Endothelial cell of umbilical vein (primary cell): ENCODE measurements around the gene SETD3. TPM values are rescaled to one million over a fixed set of nuclear protein-coding genes. Genes with fewer than 3 reads are reported as not detected.

Experiments used
- BruUV-seq: library from RNA; stranded (reverse); fragments of 400-500 nt; replicated peaks from 2 replicates; lab custom pipeline; 2021; lab: Mats Ljungman, UMichigan
- CTCF ChIA-PET: fragments of 300-600, 350-600 bp; sonication (Branson Sonifier 250); formaldehyde crosslinking; loops from one replicate; lab custom pipeline; 2021; ENCODE audit warnings: antibody characterized with exemption, inconsistent platforms; lab: Charles Lee
- POLR2A ChIA-PET: fragments of 300-600, 350-600 bp; sonication (Branson Sonifier 250); formaldehyde crosslinking; loops from one replicate; lab custom pipeline; 2021; ENCODE audit warnings: antibody characterized with exemption, inconsistent platforms; lab: Charles Lee
- DNase-seq: peaks from one replicate; pipeline ENCODE4 v3.0.0-alpha.2; 2011; ENCODE audit warnings: low read depth, low spot score
- FAIRE-seq: peaks from 2 replicates; lab custom pipeline; 2011; peaks lifted over from hg19 to GRCh38; lab: Jason Lieb, UNC
- H2AFZ ChIP-seq: 2 replicates; pipeline ENCODE4 v1.6.0; 2012; ENCODE audit warnings: low read depth, low read length, control low read depth, inconsistent platforms
- H3K27ac ChIP-seq: 2 replicates; pipeline ENCODE4 v1.5.1; 2011; ENCODE audit warnings: low read depth, mild to moderate bottlenecking, control low read depth, low read length, moderate library complexity; ENCODE audit not compliant: insufficient read depth
- H3K27me3 ChIP-seq, 2 experiments: 2 replicates each; pipeline versions ENCODE4 v1.6.0 to v1.6.1; 2011; ENCODE audit warnings: low read length in 2 of 2, mixed read lengths in 1 of 2; ENCODE audit not compliant: control insufficient read depth in 2 of 2, insufficient read depth in 2 of 2
- H3K36me3 ChIP-seq, 2 experiments: 2 replicates in 1 of 2; 3 replicates in 1 of 2; pipeline ENCODE4 v1.5.1; 2011; ENCODE audit warnings: low read length in 2 of 2, mild to moderate bottlenecking in 1 of 2, moderate library complexity in 1 of 2; ENCODE audit not compliant: control insufficient read depth in 2 of 2, insufficient read depth in 2 of 2; ENCODE audit errors: extremely low read depth in 1 of 2
- H3K4me1 ChIP-seq: 3 replicates; pipeline ENCODE4 v1.5.1; 2011; ENCODE audit warnings: mild to moderate bottlenecking, low read length; ENCODE audit not compliant: control insufficient read depth, insufficient read depth; ENCODE audit errors: extremely low read depth
- H3K4me2 ChIP-seq: 2 replicates; pipeline ENCODE4 v1.6.1; 2011; ENCODE audit warnings: low read length, control low read depth, mixed read lengths; ENCODE audit not compliant: insufficient read depth
- H3K4me3 ChIP-seq, 3 experiments: fragments of 200-600 bp in 1 of 3; sonication (generic), shearing (Covaris generic) in 1 of 3; replicated peaks in 1 of 3; 2 replicates each; pipeline ENCODE4 v1.5.1; 2011 to 2016; ENCODE audit warnings: control low read depth in 3 of 3, low read length in 3 of 3, mild to moderate bottlenecking in 2 of 3, inconsistent platforms in 1 of 3, low read depth in 1 of 3, moderate library complexity in 1 of 3; ENCODE audit not compliant: insufficient read depth in 1 of 3
- H3K79me2 ChIP-seq: 2 replicates; pipeline ENCODE4 v1.6.0; 2012; ENCODE audit warnings: low read length, inconsistent platforms; ENCODE audit not compliant: control insufficient read depth, insufficient read depth
- H3K9ac ChIP-seq: replicated peaks from 2 replicates; pipeline ENCODE3; 2011; ENCODE audit warnings: low read length, control low read depth; ENCODE audit not compliant: insufficient read depth; ENCODE audit errors: extremely low read depth
- H3K9me1 ChIP-seq: replicated peaks from 3 replicates; pipeline ENCODE4 v1.6.0; 2011; ENCODE audit warnings: mild to moderate bottlenecking, low read length; ENCODE audit not compliant: control insufficient read depth, insufficient read depth; ENCODE audit errors: extremely low read depth
- H3K9me3 ChIP-seq: replicated peaks from 2 replicates; pipeline ENCODE4 v1.5.1; 2012; ENCODE audit warnings: low read length, inconsistent platforms; ENCODE audit not compliant: control insufficient read depth, insufficient read depth
- H4K20me1 ChIP-seq: replicated peaks from 2 replicates; pipeline ENCODE3; 2011; ENCODE audit warnings: mild to moderate bottlenecking, low read length; ENCODE audit not compliant: control insufficient read depth, insufficient read depth; ENCODE audit errors: extremely low read depth
- CTCF ChIP-seq, 2 donors: IDR thresholded peaks; 1 replicate in 1 of 2; 2 replicates in 1 of 2; pipeline ENCODE4 v1.5.1; 2011; ENCODE audit warnings: low read length in 2 of 2, mild to moderate bottlenecking in 2 of 2, moderate library complexity in 2 of 2, control low read depth in 1 of 2, inconsistent platforms in 1 of 2, low read depth in 1 of 2; ENCODE audit not compliant: insufficient read depth in 1 of 2; ENCODE audit errors: extremely low read depth in 1 of 2
- EZH2 ChIP-seq: IDR thresholded peaks from 2 replicates; pipeline ENCODE4 v1.6.1; 2012; ENCODE audit warnings: borderline replicate concordance, low read depth, mild to moderate bottlenecking, moderate library complexity, low read length, inconsistent platforms; ENCODE audit not compliant: severe bottlenecking
- FOS ChIP-seq: IDR thresholded peaks from 2 replicates; pipeline ENCODE4 v1.6.1; 2011; ENCODE audit warnings: mild to moderate bottlenecking, low read length, moderate library complexity, borderline replicate concordance; ENCODE audit not compliant: insufficient read depth
- GATA2 ChIP-seq: IDR thresholded peaks from 2 replicates; pipeline ENCODE4 v1.7.0; 2011; ENCODE audit warnings: low read depth, mild to moderate bottlenecking, moderate library complexity, mixed read lengths, low read length; ENCODE audit not compliant: insufficient read length, insufficient read depth
- MAX ChIP-seq: IDR thresholded peaks from 2 replicates; pipeline ENCODE4 v1.6.1; 2011; ENCODE audit not compliant: insufficient read depth, insufficient read length
- POLR2A ChIP-seq: IDR thresholded peaks from 2 replicates; pipeline ENCODE4 v1.6.1; 2012; ENCODE audit warnings: low read depth, mild to moderate bottlenecking, control low read depth, low read length
- POLR2AphosphoS5 ChIP-seq: IDR thresholded peaks from 2 replicates; pipeline ENCODE4 v1.6.1; 2012; ENCODE audit warnings: low read depth, mild to moderate bottlenecking, control low read depth, low read length, moderate library complexity; ENCODE audit not compliant: insufficient read depth
- dilution Hi-C: fragments of 300-500 bp; cut with MboI; formaldehyde crosslinking; loops from one replicate; pipeline ENCODE4 v1.15.0; 2019; ENCODE audit warnings: low sequenced_read_pairs; ENCODE audit not compliant: extremely low pct_ligation_motif_present
- intact Hi-C: fragments of 100-400 bp; cut with micrococcal nuclease; formaldehyde crosslinking; loops from one replicate; pipeline ENCODE4 v1.10.0; 2022
- polyA plus RNA-seq, 4 experiments: library from polyadenylated mRNA; depleted of rRNA in 3 of 4; stranded (reverse) in 3 of 4; unstranded in 1 of 4; fragments of >200 nt; gene quantifications; 2 replicates each; pipeline versions ENCODE4 v1.2.1 to v1.2.3, GENCODE V29; 2011 to 2012; ENCODE audit warnings: missing spikeins in 1 of 4
- total RNA-seq: library from RNA; stranded (reverse); gene quantifications from 2 replicates; pipeline ENCODE4 v1.2.3, GENCODE V29; 2021

The SETD3 gene
- total and polyA plus RNA-seq, 2 donors (not counting 3 experiments of a cell fraction or from before 2014, with no cell fraction given) = 18.1 to 53.1 TPM

GRCh38 chr14:99463974-99464373 lies 16.7 kb downstream of the SETD3 start:
- no peak overlapping the region for H2AFZ ChIP-seq
- FAIRE-seq (no peak), DNase-seq (no peak)
- H3K79me2 ChIP-seq = peaks cover 29% of the 10 kb centered on the region
- CTCF ChIA-PET = no interaction called here
- H3K36me3 ChIP-seq = peaks cover 5 to 6% of the 10 kb centered on the region in 2 experiments
- intact Hi-C loops (no loop called here), dilution Hi-C loops (no loop called here)
- BruUV-seq = no TSS peak
- H3K4me2 ChIP-seq = no peak overlapping the region
- H3K9me3 ChIP-seq = no peaks in the 10 kb centered on the region
- POLR2A ChIA-PET = no interaction called here
- H3K4me1 ChIP-seq = peaks cover 7% of the 10 kb centered on the region
- no peaks in the 10 kb centered on the region for H3K27me3 ChIP-seq
- no peak overlapping the region for H3K27ac ChIP-seq
- no peak overlapping the region for H3K4me3 ChIP-seq
- no peaks in the 10 kb centered on the region for H4K20me1 ChIP-seq
- TF ChIP-seq POLR2A (no peak), CTCF (IDR thresholded peaks at IDR 0.05; ENCODE audit: extremely low read depth in 1 of 2, insufficient read depth in 1 of 2, low read depth in 1 of 2, low read length in 2 of 2) (no peak), MAX (no peak), POLR2AphosphoS5 (no peak), EZH2 (no peak), GATA2 (no peak), FOS (no peak)
- H3K9ac ChIP-seq = no peak overlapping the region
- no peaks in the 10 kb centered on the region for H3K9me1 ChIP-seq
